Caco-2 (cell line): ENCODE data around the gene CXCL13. TPM values are rescaled to one million over a fixed set of nuclear protein-coding genes. Genes with fewer than 3 reads are reported as not detected.

Experiments
- BruUV-seq: library from RNA; stranded (reverse); fragments of 400-500 nt; replicated peaks from 2 replicates; lab custom pipeline; 2021; lab: Mats Ljungman, UMichigan
- CTCF ChIA-PET: fragments of 300-600 bp; sonication (Branson Sonifier 250); formaldehyde crosslinking; loops from one replicate; lab custom pipeline; 2022; ENCODE audit warnings: antibody characterized with exemption; lab: Charles Lee
- POLR2A ChIA-PET: fragments of 300-600 bp; sonication (Branson Sonifier 250); formaldehyde crosslinking; loops from one replicate; lab custom pipeline; 2022; ENCODE audit warnings: antibody characterized with exemption; lab: Charles Lee
- DNase-seq, 2 experiments: peaks; one replicate each; pipeline versions ENCODE4 v3.0.0 to v3.0.0-alpha.2; 2020 to 2022
- H3K27me3 ChIP-seq: replicated peaks from 2 replicates; pipeline ENCODE4 v1.6.0; 2011; ENCODE audit warnings: low read length; ENCODE audit not compliant: control insufficient read depth, insufficient read depth
- H3K36me3 ChIP-seq: 2 replicates; pipeline ENCODE4 v1.5.1; 2011; ENCODE audit warnings: low read length; ENCODE audit not compliant: control insufficient read depth, insufficient read depth
- H3K4me1 ChIP-seq: fragments of 250-450 bp; sonication (Bioruptor Pico); 2 replicates; pipeline ENCODE4 v1.5.1; 2020; ENCODE audit warnings: mild to moderate bottlenecking
- H3K4me3 ChIP-seq: 2 replicates; pipeline ENCODE4 v1.5.1; 2011; ENCODE audit warnings: low read depth, mild to moderate bottlenecking, control low read depth, low read length
- H3K9me3 ChIP-seq: fragments of 250-450 bp; sonication (Bioruptor Pico); 2 replicates; pipeline ENCODE4 v1.5.1; 2020; ENCODE audit warnings: mild to moderate bottlenecking, moderate library complexity
- H3K27ac Mint-ChIP-seq: one replicate; pipeline ENCODE4 v1.8.0; 2022; ENCODE audit warnings: mixed read lengths; ENCODE audit not compliant: unreplicated experiment
- H3K27me3 Mint-ChIP-seq: one replicate; pipeline ENCODE4 v1.8.0; 2022; ENCODE audit warnings: mixed read lengths; ENCODE audit not compliant: insufficient read depth, unreplicated experiment
- H3K36me3 Mint-ChIP-seq: one replicate; pipeline ENCODE4 v1.8.0; 2022; ENCODE audit warnings: mild to moderate bottlenecking, mixed read lengths; ENCODE audit not compliant: insufficient read depth, unreplicated experiment
- H3K4me1 Mint-ChIP-seq: one replicate; pipeline ENCODE4 v1.8.0; 2022; ENCODE audit warnings: low read depth, mixed read lengths; ENCODE audit not compliant: unreplicated experiment
- H3K4me3 Mint-ChIP-seq: one replicate; pipeline ENCODE4 v1.8.0; 2022; ENCODE audit warnings: mild to moderate bottlenecking, moderate library complexity, mixed read lengths; ENCODE audit not compliant: unreplicated experiment
- H3K9me3 Mint-ChIP-seq: one replicate; pipeline ENCODE4 v1.8.0; 2022; ENCODE audit warnings: mixed read lengths; ENCODE audit not compliant: unreplicated experiment
- intact Hi-C: fragments of 100-400 bp; cut with micrococcal nuclease; formaldehyde crosslinking; loops from one replicate; pipeline ENCODE4 v1.10.0; 2022; ENCODE audit not compliant: unreplicated experiment
- total RNA-seq: library from RNA; stranded (reverse); gene quantifications from 2 replicates; pipeline ENCODE4 v1.2.3, GENCODE V29; 2022
- TF ChIP-seq, protein P1 (sequence below), 2 experiments: fragments of 200-600 bp in 1 of 2; IDR thresholded peaks; 1 replicate in 1 of 2; 2 replicates in 1 of 2; pipeline versions ENCODE4 v1.5.1 to v1.8.0; 2011 to 2022; ENCODE audit warnings: antibody characterized with exemption in 1 of 2, control low read depth in 1 of 2, inconsistent platforms in 1 of 2, low read depth in 1 of 2, low read length in 1 of 2, mild to moderate bottlenecking in 1 of 2, moderate library complexity in 1 of 2; ENCODE audit not compliant: insufficient read depth in 1 of 2, severe bottlenecking in 1 of 2, unreplicated experiment in 1 of 2

Gene CXCL13
- total RNA-seq, 1 experiment from 2014 or later = not detected

DNA sequence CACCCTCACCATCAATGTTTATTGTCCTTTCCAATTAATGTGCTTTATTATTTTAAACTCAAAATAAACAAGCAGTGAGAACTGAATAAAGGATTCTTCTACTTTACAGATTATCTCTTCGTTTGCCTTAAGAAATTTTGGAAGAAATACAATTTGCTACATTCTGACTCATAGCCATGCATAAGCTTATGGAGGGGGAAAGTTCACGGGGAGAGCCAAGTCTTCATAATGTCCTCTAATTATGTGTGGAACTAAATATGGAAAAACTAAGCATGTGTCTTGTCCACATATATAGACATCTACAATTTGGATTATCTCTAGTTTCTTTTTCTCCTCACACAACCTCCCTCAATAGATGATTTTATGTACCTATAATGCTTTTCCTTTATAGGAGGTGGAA, 17.5 kb downstream of the CXCL13 start:
- CTCF ChIA-PET = no interaction called here

GRCh38 chr4:77624213-77624612, 18.6 kb downstream of the CXCL13 start:
- H3K9me3 Mint-ChIP-seq = no peaks in the 10 kb centered on the region
- BruUV-seq = no TSS peak
- ChIA-PET POLR2A (no interaction called here), CTCF (no interaction called here)
- Histone ChIP-seq H3K4me1 (no peaks in the 10 kb centered on the region), H3K9me3 (no peaks in the 10 kb centered on the region), H3K4me3 (no peak overlapping the region), H3K27me3 (no peaks in the 10 kb centered on the region; the same call in 1 of the 2 replicates), H3K36me3 (no peaks in the 10 kb centered on the region)
- no peaks in the 10 kb centered on the region for H3K27me3 Mint-ChIP-seq
- TF ChIP-seq, protein P1, sequence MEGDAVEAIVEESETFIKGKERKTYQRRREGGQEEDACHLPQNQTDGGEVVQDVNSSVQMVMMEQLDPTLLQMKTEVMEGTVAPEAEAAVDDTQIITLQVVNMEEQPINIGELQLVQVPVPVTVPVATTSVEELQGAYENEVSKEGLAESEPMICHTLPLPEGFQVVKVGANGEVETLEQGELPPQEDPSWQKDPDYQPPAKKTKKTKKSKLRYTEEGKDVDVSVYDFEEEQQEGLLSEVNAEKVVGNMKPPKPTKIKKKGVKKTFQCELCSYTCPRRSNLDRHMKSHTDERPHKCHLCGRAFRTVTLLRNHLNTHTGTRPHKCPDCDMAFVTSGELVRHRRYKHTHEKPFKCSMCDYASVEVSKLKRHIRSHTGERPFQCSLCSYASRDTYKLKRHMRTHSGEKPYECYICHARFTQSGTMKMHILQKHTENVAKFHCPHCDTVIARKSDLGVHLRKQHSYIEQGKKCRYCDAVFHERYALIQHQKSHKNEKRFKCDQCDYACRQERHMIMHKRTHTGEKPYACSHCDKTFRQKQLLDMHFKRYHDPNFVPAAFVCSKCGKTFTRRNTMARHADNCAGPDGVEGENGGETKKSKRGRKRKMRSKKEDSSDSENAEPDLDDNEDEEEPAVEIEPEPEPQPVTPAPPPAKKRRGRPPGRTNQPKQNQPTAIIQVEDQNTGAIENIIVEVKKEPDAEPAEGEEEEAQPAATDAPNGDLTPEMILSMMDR (IDR thresholded peaks at IDR 0.05; ENCODE audit: insufficient read depth in 1 of 2, low read depth in 1 of 2, low read length in 1 of 2, severe bottlenecking in 1 of 2, unreplicated experiment in 1 of 2) = no peak
- H3K36me3 Mint-ChIP-seq = no peaks in the 10 kb centered on the region
- intact Hi-C loops = no loop called here
- H3K27ac Mint-ChIP-seq = no peak overlapping the region
- no peak overlapping the region for H3K4me3 Mint-ChIP-seq
- no peaks in the 10 kb centered on the region for H3K4me1 Mint-ChIP-seq
- no peak for DNase-seq

More for the DNA sequence above, 17.5 kb downstream of the CXCL13 start:
- intact Hi-C loops = no loop called here
- no peaks in the 10 kb centered on the region; the same call in 1 of the 2 replicates for H3K27me3 ChIP-seq
- no peaks in the 10 kb centered on the region for H3K4me1 ChIP-seq
- no peaks in the 10 kb centered on the region for H3K9me3 ChIP-seq
- H3K4me1 Mint-ChIP-seq = no peaks in the 10 kb centered on the region
- no peak overlapping the region for H3K27ac Mint-ChIP-seq
- no peak overlapping the region for H3K4me3 Mint-ChIP-seq
- POLR2A ChIA-PET = no interaction called here
- no peaks in the 10 kb centered on the region for H3K27me3 Mint-ChIP-seq
- no peaks in the 10 kb centered on the region for H3K9me3 Mint-ChIP-seq
- no TSS peak for BruUV-seq
- no peaks in the 10 kb centered on the region for H3K36me3 ChIP-seq
- TF ChIP-seq, protein P1 (IDR thresholded peaks at IDR 0.05; ENCODE audit: insufficient read depth in 1 of 2, low read depth in 1 of 2, low read length in 1 of 2, severe bottlenecking in 1 of 2, unreplicated experiment in 1 of 2) = no peak
- no peak overlapping the region for H3K4me3 ChIP-seq
- H3K36me3 Mint-ChIP-seq = no peaks in the 10 kb centered on the region
- no peak for DNase-seq

- Histone ChIP-seq H3K4me1 (no peaks in the 10 kb centered on the region), H3K4me3 (no peak overlapping the region), H3K9me3 (no peaks in the 10 kb centered on the region), H3K36me3 (no peaks in the 10 kb centered on the region), H3K27me3 (no peaks in the 10 kb centered on the region; the same call in 1 of the 2 replicates)
- no peak for DNase-seq
- BruUV-seq = no TSS peak
- H3K36me3 Mint-ChIP-seq = no peaks in the 10 kb centered on the region
- no peak overlapping the region for H3K4me3 Mint-ChIP-seq
- intact Hi-C loops = no loop called here
- CTCF ChIA-PET = no interaction called here
- H3K27ac Mint-ChIP-seq = no peak overlapping the region
- no peaks in the 10 kb centered on the region for H3K4me1 Mint-ChIP-seq
- H3K9me3 Mint-ChIP-seq = no peaks in the 10 kb centered on the region
- TF ChIP-seq, protein P1 (IDR thresholded peaks at IDR 0.05; ENCODE audit: insufficient read depth in 1 of 2, low read depth in 1 of 2, low read length in 1 of 2, severe bottlenecking in 1 of 2, unreplicated experiment in 1 of 2) = no peak
- POLR2A ChIA-PET = no interaction called here
- no peaks in the 10 kb centered on the region for H3K27me3 Mint-ChIP-seq
Measured at GRCh38 chr4:77625485-77625884, 19.9 kb downstream of the CXCL13 start.
